ENCODE results near the gene ZP2. TPM values are rescaled to one million over a fixed set of nuclear protein-coding genes. Genes with fewer than 3 reads are reported as not detected.

The ZP2 gene
- total RNA-seq, 1 experiment from 2014 or later: not detected

GRCh38 chr16:21160276-21160675 is 51.1 kb downstream of the ZP2 start:
- H3K4me2 ChIP-seq (ENCODE audit: insufficient read depth, insufficient read length, low read length): no peak overlapping the region
- H2BK12ac ChIP-seq (ENCODE audit: insufficient read length, low read depth, low read length): no peak overlapping the region
- H3K4me3 Mint-ChIP-seq: no peak overlapping the region
- H2BK20ac ChIP-seq (ENCODE audit: low read depth, low read length, poor library complexity, severe bottlenecking): no peak overlapping the region
- H3K27me3 ChIP-seq (ENCODE audit: insufficient read depth, low read length): no peaks in the 10 kb centered on the region; the same call in 1 of the 2 replicates
- H3K18ac ChIP-seq (ENCODE audit: insufficient read length, low read depth, low read length): no peak overlapping the region
- H4K91ac ChIP-seq (ENCODE audit: insufficient read length, low read depth, low read length): no peak overlapping the region
- H3K4me1 Mint-ChIP-seq: peaks cover 15 to 22% of the 10 kb centered on the region in 2 experiments
- H3K27ac Mint-ChIP-seq: no peak overlapping the region
- H4K8ac ChIP-seq (replicated peaks; ENCODE audit: insufficient read length, low read depth, low read length): no peak overlapping the region
- no peak overlapping the region for H2BK120ac ChIP-seq (ENCODE audit: low read depth, low read length, poor library complexity, severe bottlenecking)
- H3K27me3 Mint-ChIP-seq (ENCODE audit: low read depth): peaks cover 8% of the 10 kb centered on the region
- no peaks in the 10 kb centered on the region for H4K20me1 ChIP-seq (ENCODE audit: control insufficient read depth, insufficient read depth, insufficient read length)
- no peaks in the 10 kb centered on the region for H3K79me2 ChIP-seq (ENCODE audit: insufficient read depth, low read length)
- DNase-seq: no peak
- H2AK5ac ChIP-seq (ENCODE audit: insufficient read length, low read length): no peak overlapping the region
- peaks cover 13% of the 10 kb centered on the region for H3K23me2 ChIP-seq (ENCODE audit: insufficient read length, low read depth, low read length, poor library complexity, severe bottlenecking)
- H3K9me3 ChIP-seq (ENCODE audit: control insufficient read depth, low read depth, low read length): no peaks in the 10 kb centered on the region
- TF ChIP-seq CTCF (conservative IDR thresholded peaks at IDR 0.05): no peak
- H3K4me1 ChIP-seq (ENCODE audit: insufficient read depth, low read length): peaks cover 4% of the 10 kb centered on the region; the same call in 1 of the 2 replicates
- H3K9ac ChIP-seq (ENCODE audit: extremely low read depth, insufficient read length, low read length): no peak overlapping the region
- H3K23ac ChIP-seq (ENCODE audit: insufficient read length, low read depth, low read length): no peak overlapping the region
- H3K4ac ChIP-seq (ENCODE audit: low read depth, low read length): no peak overlapping the region
- no peak overlapping the region for H2BK15ac ChIP-seq (ENCODE audit: low read depth, low read length)
- WGBS (ENCODE audit: extremely low coverage, insufficient read length, low lambda C conversion rate): no CpG with 5 or more reads among the region's 1 CpG
- H4K5ac ChIP-seq (ENCODE audit: insufficient read length, low read depth, low read length): no peak overlapping the region
- H2BK5ac ChIP-seq (ENCODE audit: insufficient read length, low read length): no peak overlapping the region
- no peaks in the 10 kb centered on the region for H3K79me1 ChIP-seq (ENCODE audit: insufficient read depth, low read depth, low read length, poor library complexity, severe bottlenecking)
- H3K9me3 Mint-ChIP-seq: no peaks in the 10 kb centered on the region; a peak in 1 of 5 replicates
- H3K56ac ChIP-seq (ENCODE audit: insufficient read length, low read depth, low read length): no peak overlapping the region
- H3K27ac ChIP-seq (ENCODE audit: insufficient read length, low read depth, low read length): no peak overlapping the region
- H2AFZ ChIP-seq (ENCODE audit: low read length): no peak overlapping the region
- peaks cover 18 to 41% (median 38%) of the 10 kb centered on the region in 3 experiments; a peak in 6 of 7 replicates for H3K36me3 Mint-ChIP-seq (ENCODE audit: insufficient read depth in 1 of 3, low read depth in 3 of 3)
- no peak overlapping the region for H3T11ph ChIP-seq (ENCODE audit: low read length)
- no peak overlapping the region for H3K14ac ChIP-seq (ENCODE audit: insufficient read depth, low read length)
